Measurements from ENCODE around the gene SH2D4B.

Gene SH2D4B

DNA sequence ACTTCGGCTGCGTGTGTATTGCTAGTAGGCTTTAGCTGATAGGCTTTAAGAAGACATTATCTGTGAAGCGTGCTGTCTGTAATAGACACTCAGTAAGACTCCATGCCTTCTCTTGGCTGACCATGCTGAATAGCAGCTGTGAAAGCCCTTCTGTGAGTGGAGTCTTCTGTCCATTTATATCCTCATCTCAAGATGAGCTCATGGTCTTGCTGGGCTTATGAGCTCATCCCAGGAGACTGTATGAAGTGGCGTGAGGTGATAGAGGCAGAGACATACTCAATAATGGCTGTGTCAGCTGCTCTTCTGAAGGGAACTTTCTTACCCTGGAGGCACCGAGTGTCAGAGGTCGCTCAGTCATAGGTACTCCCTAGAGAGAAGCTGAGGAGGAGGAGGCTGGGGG is 111.5 kb downstream of the SH2D4B start:
- DNase-seq, result no peak

DNA sequence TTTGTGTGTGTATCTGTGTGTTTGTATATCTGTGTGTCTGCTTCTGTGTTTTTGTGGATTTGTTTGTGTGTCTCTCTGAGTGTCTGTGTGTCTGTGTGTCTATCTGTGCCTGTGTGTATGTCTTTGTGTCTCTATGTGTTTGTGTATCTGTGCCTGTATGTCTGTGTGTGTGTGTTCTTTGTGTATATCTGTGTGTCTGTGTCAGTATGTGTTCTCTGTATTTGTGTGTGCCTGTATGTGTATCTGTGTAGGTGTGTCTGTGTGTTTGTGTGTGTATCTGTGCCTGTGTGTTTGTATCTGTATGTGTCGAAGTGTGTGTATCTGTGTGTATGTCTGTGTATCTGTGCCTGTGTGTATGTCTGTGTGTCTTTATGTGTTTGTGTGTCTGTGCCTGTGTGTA is 118.2 kb downstream of the SH2D4B start:
- no peak for DNase-seq

DNA sequence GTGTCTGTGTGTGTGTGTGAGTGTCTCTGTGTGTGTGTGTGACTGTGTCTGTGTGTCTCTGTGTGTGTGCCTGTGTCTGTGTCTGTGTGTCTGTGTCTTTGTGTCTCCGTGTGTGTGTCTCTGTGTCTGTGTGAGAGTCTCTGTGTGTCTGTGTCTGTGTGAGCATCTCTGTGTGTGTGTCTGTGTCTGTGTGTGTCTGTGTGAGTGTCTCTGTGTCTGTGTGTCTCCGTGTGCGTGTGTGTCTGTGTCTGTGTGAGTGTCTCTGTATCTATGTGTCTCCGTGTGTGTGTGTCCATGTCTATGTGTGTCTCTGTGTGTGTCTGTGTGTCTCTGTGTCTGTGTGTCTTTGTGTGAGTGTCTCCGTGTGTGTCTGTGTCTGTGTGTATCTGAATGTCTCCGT is 120.4 kb downstream of the SH2D4B start:
- DNase-seq, result no peak

GRCh38 chr10:80659289-80659688 is 121.6 kb downstream of the SH2D4B start:
- DNase-seq, result no peak

DNA sequence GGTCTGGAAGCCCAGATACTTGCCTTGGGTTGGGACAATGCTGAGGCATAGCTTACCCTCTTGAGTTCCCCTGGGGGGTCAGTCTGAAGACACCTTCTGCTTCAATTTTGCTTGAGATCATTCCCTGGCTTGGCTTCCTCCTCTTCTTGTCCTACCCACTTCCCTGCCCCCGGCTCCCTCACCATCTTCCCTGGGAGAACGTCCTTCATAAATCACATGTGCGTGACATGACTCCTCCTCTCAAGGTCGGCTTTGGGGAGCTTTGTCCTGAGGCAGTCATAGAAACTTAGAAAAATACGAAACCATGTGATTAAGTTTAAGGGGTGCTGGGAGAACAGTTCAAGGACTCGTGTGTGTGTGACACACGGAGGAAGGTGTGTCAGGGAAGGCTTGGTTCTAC is 122.6 kb downstream of the SH2D4B start:
- no peak for DNase-seq

DNA sequence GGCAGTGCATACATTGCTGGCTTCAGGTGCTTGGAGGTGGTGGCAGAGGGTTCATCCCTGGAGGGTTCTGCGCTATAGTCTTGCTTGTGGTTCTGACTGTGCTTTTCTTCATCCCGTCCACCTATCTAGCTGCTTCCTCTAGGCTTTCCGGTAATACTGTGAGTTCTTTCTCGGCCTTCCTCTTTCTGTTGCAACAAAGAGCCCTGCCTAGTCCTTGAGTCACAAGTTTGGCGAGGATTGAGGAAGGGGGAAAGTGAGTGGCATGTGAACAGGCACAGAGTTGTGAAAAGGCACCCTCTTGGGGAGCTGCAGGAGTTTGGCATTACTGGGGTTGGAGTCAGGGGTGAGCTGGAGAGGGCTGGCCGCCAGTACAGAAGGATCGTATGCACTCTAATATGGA is 123.0 kb downstream of the SH2D4B start:
- DNase-seq, result peak; percentile 4 to 49

GRCh38 chr10:80661526-80661925 is 123.8 kb downstream of the SH2D4B start:
- no peak for DNase-seq

DNA sequence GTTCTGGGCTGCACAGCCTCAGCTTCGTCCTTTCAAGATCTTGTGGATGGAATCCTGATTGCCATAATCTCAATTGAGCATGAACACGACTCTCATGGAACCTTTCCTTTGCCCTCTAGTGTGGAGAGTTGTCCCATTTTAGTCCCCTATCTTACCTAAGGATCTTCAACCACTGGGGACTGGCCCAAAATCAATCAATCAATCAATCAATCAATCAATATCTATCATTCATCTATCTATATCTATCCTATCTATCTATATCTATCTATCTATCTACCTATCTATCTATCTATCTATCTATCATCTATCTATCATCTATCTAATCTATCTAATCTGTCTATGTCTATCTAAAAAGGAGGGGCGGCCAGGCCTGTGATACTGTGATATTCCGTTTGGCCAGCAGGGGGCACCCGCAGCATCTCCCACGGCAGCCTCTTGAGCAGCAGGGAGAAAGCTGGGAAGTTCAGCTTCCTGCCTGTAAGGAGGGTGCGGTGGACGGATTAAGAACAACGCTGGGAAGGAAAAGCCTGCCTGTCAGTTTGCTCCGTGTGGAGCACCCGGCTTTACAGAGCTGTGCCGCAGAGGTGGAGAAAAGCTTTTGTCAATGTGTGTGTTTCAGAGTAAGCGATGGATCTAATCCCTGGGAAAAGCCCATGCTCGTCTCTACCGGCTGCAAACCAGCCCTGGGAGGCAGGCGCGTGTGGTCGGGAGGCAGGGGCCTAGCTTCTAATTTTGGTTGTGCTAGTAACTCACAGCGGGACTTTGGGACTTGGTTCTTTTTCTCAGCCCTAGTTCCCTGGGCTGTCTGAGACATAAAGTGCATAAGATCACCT is 124.9 kb downstream of the SH2D4B start:
- peak; percentile 58 to 59 for DNase-seq

DNA sequence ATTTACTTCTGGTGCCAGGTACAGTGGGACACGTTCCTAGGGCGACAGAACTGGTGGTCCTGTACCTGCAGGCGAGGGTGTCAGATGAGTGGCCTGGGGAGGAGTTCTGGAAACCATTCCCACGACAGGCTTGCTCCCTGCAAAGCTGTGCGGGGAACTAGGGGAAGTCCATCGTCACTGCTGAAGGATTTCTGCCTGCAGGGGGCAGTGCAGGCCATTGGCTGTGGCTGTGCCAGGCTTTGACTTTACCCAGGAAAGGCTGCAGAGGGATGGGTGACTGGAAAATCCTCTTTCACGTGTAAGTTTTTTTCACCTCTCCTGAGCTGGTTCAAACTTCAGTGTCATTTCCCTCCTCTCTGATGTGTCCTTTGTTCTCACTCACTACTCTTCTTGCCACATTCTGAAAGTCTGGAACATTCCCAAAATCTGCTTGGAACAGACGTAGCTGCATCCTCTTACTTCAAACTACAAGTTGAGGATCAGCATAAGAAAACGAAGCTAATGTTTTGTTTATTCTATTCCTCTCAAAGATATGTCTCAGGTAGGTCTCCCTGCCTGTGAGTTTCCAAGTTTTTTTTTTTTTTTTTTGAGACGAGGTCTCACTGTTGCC is 126.5 kb downstream of the SH2D4B start:
- DNase-seq, result peak; percentile 27 to 39

GRCh38 chr10:80669485-80669884 is 131.8 kb downstream of the SH2D4B start:
- no peak for DNase-seq

GRCh38 chr10:80670774-80671173 is 133.1 kb downstream of the SH2D4B start:
- no peak for DNase-seq

- DNase-seq, result no peak
These were observed 134.1 kb downstream of the SH2D4B start for GRCh38 chr10:80671847-80672246.

DNA sequence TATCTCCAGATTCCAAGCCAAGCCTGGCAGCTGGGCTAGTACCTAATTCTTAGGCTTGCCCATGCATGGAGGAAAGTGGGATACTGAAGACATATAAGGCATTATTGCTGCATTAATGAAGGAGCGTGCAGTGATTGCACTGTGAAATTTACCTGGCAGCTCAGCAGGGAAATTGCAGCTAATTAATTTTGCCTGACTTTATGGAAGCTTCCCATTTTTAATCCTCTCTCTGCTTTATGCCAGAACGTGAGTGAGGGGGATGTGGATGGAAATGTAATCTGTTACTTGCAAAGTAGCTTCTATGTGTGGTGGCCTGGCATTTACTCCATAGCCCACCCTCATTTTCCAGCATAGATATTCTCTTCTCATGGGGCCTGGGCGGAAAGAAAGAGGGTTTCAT is 134.9 kb downstream of the SH2D4B start:
- no peak for DNase-seq

- DNase-seq, result no peak
These were observed 137.1 kb downstream of the SH2D4B start for GRCh38 chr10:80674809-80675208.

- no peak for DNase-seq
These were observed 143.4 kb downstream of the SH2D4B start for GRCh38 chr10:80681142-80681541.

DNA sequence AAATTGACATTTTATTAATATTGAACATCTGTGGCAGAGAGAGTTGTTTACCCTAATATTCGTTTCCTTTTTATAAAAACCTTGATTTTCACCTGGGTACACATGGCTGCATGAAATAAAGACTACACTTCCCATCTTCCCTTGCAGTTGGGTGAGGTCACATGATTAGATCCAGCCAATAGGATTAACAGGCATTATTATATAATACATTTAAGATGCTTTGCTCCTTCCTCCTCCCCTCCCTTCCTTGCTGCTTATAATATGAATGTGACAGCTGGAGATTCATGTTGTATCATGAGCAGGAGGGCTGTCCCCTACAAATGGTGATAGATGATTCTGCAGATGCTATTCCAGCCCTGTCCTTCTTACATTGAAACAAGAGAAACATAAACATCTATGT is 146.6 kb downstream of the SH2D4B start:
- peak in 1 of 2 donors; percentile 71 for DNase-seq

- DNase-seq, result no peak
These were observed 147.7 kb downstream of the SH2D4B start for GRCh38 chr10:80685355-80685754.

- no peak for DNase-seq
These were observed 149.2 kb downstream of the SH2D4B start for GRCh38 chr10:80686734-80687475.

- no peak for DNase-seq
These were observed 149.7 kb downstream of the SH2D4B start for GRCh38 chr10:80687476-80687789.

DNA sequence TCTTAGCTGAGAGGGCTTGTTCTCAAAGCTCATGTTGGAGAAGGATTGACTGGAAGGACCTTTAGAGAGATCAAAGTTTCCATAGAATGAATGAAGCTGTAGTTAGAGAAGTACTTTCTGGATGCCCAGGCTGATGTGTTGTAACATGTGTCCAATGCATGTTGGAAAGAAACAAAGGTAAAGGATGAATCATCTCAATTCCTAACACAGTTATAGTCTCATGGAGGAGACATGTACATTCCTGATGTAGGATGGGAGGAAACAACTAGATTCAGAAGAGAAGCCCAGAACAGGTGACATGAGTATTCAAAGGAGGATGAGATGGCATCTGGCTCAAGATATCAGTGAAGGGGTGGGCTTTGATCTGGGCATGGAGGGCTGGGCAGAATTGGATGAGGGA is 152.7 kb downstream of the SH2D4B start:
- no peak for DNase-seq

DNA sequence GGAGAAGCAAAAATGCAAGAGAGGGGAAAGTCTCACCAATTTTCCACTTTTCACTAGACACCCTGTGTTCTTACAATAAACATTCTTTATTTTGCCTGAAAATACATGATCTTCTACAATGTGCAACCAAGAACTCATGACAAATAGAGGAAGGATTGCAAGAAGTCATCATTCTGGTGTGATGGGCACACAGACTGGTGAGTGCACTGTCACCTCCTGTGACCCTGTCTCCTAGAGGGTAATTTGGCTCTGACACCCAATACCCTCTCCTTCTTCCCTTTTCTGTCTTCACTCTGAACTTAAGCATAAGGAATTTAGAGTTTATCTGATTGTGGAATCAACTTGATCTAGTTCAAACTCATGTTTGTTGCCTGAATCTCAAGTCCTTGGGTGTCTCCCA is 153.7 kb downstream of the SH2D4B start:
- no peak for DNase-seq

DNA sequence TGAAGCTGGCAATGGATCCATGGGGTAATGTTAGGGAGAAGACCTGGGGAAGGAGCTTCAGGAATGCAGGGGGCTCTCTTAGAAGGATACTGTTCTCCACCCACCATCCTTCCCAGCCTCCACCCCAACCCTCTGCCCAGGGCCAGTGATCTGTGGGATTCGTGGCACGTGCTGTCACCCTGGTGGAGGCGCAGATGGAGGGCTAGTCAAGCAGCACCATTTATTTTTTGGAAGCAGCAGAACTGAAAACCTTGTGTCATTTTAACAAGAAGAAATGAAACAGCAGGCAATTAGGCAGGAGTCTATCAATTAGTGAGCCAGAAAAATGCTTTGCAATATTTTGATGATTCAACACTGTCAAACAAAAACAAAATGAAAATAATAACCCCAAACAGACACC is 155.9 kb downstream of the SH2D4B start:
- no peak for DNase-seq

DNA sequence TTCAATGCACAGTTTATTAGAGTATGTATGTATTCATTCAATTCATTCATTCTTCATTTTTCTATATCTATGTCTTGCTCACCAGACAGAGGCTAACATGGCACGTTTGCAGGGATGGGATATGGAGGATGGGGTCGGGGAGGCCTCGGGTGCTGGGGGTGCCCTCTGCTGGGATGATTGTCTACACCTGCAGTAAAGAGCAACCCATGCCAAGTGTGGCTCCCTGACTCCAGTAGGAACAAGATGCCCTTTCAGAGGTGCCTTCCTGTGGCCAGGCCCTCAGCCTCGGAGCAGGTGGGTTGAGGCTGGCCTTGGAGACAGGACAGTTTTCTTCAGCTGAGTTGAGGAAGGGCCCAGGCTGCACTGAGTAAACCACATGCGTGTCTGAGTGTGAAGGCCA is 157.2 kb downstream of the SH2D4B start:
- DNase-seq, result no peak
